OCI-LY3 (cell line): ENCODE measurements around the gene CCDC27.

Experiments used
- H2AFZ ChIP-seq: fragments of 200-600, 300-600 bp; shearing (Covaris generic); 2 replicates; pipeline ENCODE4 v1.6.0; 2014; ENCODE audit warnings: antibody characterized with exemption, low read depth, low read length
- H3K27ac ChIP-seq: fragments of 200-600, 300-600 bp; sonication (generic); 2 replicates; pipeline ENCODE4 v1.5.1; 2014; ENCODE audit warnings: mild to moderate bottlenecking, low read length, moderate library complexity, mixed read lengths
- H3K27me3 ChIP-seq: fragments of 200-600, 300-600 bp; sonication (generic); 2 replicates; pipeline ENCODE4 v1.6.1; 2014; ENCODE audit warnings: low read depth, low read length, mixed read lengths
- H3K36me3 ChIP-seq: fragments of 200-600, 300-600 bp; sonication (generic); replicated peaks from 2 replicates; pipeline ENCODE3; 2014; ENCODE audit warnings: low read depth, low read length, mixed read lengths
- H3K4me1 ChIP-seq: fragments of 300-600, 200-600 bp; sonication (generic); 2 replicates; pipeline ENCODE4 v1.6.1; 2014; ENCODE audit warnings: low read length, mixed read lengths
- H3K4me2 ChIP-seq: fragments of 200-600, 300-600 bp; sonication (generic); 2 replicates; pipeline ENCODE4 v1.6.1; 2014; ENCODE audit warnings: low read length, mixed read lengths
- H3K4me3 ChIP-seq: fragments of 300-600, 200-600 bp; sonication (generic); 2 replicates; pipeline ENCODE4 v1.5.1; 2014; ENCODE audit warnings: antibody characterized with exemption, mild to moderate bottlenecking, low read length, moderate library complexity
- H3K79me2 ChIP-seq: fragments of 300-600, 200-600 bp; shearing (Covaris generic); 2 replicates; pipeline ENCODE4 v1.6.1; 2014; ENCODE audit warnings: mild to moderate bottlenecking, low read length, mixed read lengths
- H3K9ac ChIP-seq: fragments of 300-600, 200-600 bp; shearing (Covaris generic); 2 replicates; pipeline ENCODE4 v1.6.0; 2014; ENCODE audit warnings: mild to moderate bottlenecking, low read length, moderate library complexity
- H3K9me3 ChIP-seq: fragments of 200-600, 300-600 bp; shearing (Covaris generic); 2 replicates; pipeline ENCODE4 v1.6.1; 2014; ENCODE audit warnings: low read length, mixed read lengths; ENCODE audit not compliant: insufficient read depth
- H4K20me1 ChIP-seq: fragments of 200-600, 300-600 bp; sonication (generic); 2 replicates; pipeline ENCODE4 v1.6.1; 2016; ENCODE audit warnings: low read length, mixed read lengths; ENCODE audit not compliant: insufficient read depth
- CTCF ChIP-seq: fragments of 200-600, 300-600 bp; sonication (generic); IDR thresholded peaks from 2 replicates; pipeline ENCODE4 v1.5.1; 2014; ENCODE audit warnings: antibody characterized with exemption, low read length, low read depth
- EZH2phosphoT487 ChIP-seq: fragments of 200-600 bp; shearing (Covaris generic); IDR thresholded peaks from 2 replicates; pipeline ENCODE4 v1.6.1; 2018; ENCODE audit warnings: antibody characterized with exemption, mixed run types, low read depth

The CCDC27 gene

GRCh38 chr1:3786468-3787348, 34.5 kb downstream of the CCDC27 start:
- H4K20me1 ChIP-seq = peaks cover 13% of the 10 kb centered on the region; the same call in 1 of the 2 replicates
- H3K79me2 ChIP-seq = peaks cover 20% of the 10 kb centered on the region; the same call in 1 of the 2 replicates
- no peak overlapping the region for H3K27ac ChIP-seq
- H3K9me3 ChIP-seq = no peaks in the 10 kb centered on the region
- TF ChIP-seq CTCF = no peak
- no peak for TF ChIP-seq EZH2phosphoT487
- H3K36me3 ChIP-seq = peaks cover 20% of the 10 kb centered on the region
- no peaks in the 10 kb centered on the region for H3K27me3 ChIP-seq
- H3K4me1 ChIP-seq = peaks cover 7% of the 10 kb centered on the region
- no peak overlapping the region for H3K9ac ChIP-seq
- no peak overlapping the region for H2AFZ ChIP-seq
- no peak overlapping the region for H3K4me2 ChIP-seq
- no peak overlapping the region for H3K4me3 ChIP-seq

GRCh38 chr1:3787349-3787715, 35.1 kb downstream of the CCDC27 start:
- Histone ChIP-seq H3K27me3 (no peaks in the 10 kb centered on the region), H3K9me3 (no peaks in the 10 kb centered on the region), H3K79me2 (peaks cover 26% of the 10 kb centered on the region), H3K27ac (no peak overlapping the region), H3K36me3 (peaks cover 18% of the 10 kb centered on the region), H3K9ac (no peak overlapping the region), H3K4me2 (no peak overlapping the region), H4K20me1 (peaks cover 13% of the 10 kb centered on the region; the same call in 1 of the 2 replicates), H3K4me3 (no peak overlapping the region), H2AFZ (no peak overlapping the region), H3K4me1 (peaks cover 7% of the 10 kb centered on the region)
- TF ChIP-seq CTCF (no peak), EZH2phosphoT487 (no peak)

GRCh38 chr1:3787745-3788605, 35.7 kb downstream of the CCDC27 start:
- Histone ChIP-seq H4K20me1 (peaks cover 13% of the 10 kb centered on the region; the same call in 1 of the 2 replicates), H3K4me1 (peaks cover 7% of the 10 kb centered on the region), H3K27me3 (no peaks in the 10 kb centered on the region), H3K36me3 (peaks cover 18% of the 10 kb centered on the region), H3K4me3 (no peak overlapping the region), H3K9ac (no peak overlapping the region), H3K27ac (no peak overlapping the region), H3K79me2 (peaks cover 30% of the 10 kb centered on the region), H3K9me3 (no peaks in the 10 kb centered on the region), H3K4me2 (no peak overlapping the region), H2AFZ (no peak overlapping the region)
- TF ChIP-seq EZH2phosphoT487 = no peak
- no peak for TF ChIP-seq CTCF
